Panc1 (cell line): Measurements from ENCODE around the gene HSD17B2. TPM values are rescaled to one million over a fixed set of nuclear protein-coding genes. Genes with fewer than 3 reads are reported as not detected.

Source experiments
- ATAC-seq: fragments of 200-7000 bp; cut with Tn5 transposase; 2 replicates; pipeline ENCODE4 v1.9.1; 2020; ENCODE audit warnings: mild to moderate bottlenecking, moderate library complexity
- BruUV-seq: library from RNA; stranded (reverse); fragments of 400-500 nt; replicated peaks from 2 replicates; lab custom pipeline; 2021; lab: Mats Ljungman, UMichigan
- CTCF ChIA-PET: fragments of 300-600 bp; sonication (Branson Sonifier 250); formaldehyde crosslinking; loops from one replicate; lab custom pipeline; 2022; ENCODE audit warnings: antibody characterized with exemption; lab: Charles Lee
- POLR2A ChIA-PET: fragments of 300-600 bp; sonication (Branson Sonifier 250); formaldehyde crosslinking; loops from one replicate; lab custom pipeline; 2022; ENCODE audit warnings: antibody characterized with exemption; lab: Charles Lee
- DNase-seq: peaks from one replicate; pipeline ENCODE4 v3.0.0-alpha.2; 2010; ENCODE audit warnings: low read depth, low spot score
- H3K27ac ChIP-seq: 2 replicates; pipeline ENCODE4 v1.5.1; 2011; ENCODE audit warnings: mild to moderate bottlenecking, low read length, inconsistent platforms
- H3K27me3 ChIP-seq: fragments of 200-500 bp; sonication (Bioruptor generic); 2 replicates; pipeline ENCODE4 v1.6.0; 2014; ENCODE audit warnings: low read length, inconsistent platforms; ENCODE audit not compliant: control insufficient read depth, insufficient read depth
- H3K36me3 ChIP-seq: fragments of 200-500 bp; sonication (Bioruptor generic); 2 replicates; pipeline ENCODE4 v1.5.1; 2014; ENCODE audit warnings: inconsistent platforms, mild to moderate bottlenecking, low read length, moderate library complexity; ENCODE audit not compliant: control insufficient read depth, insufficient read depth
- H3K4me1 ChIP-seq: 2 replicates; pipeline ENCODE4 v1.5.1; 2011; ENCODE audit warnings: inconsistent platforms, mild to moderate bottlenecking, low read length, moderate library complexity; ENCODE audit not compliant: control insufficient read depth, insufficient read depth
- H3K4me3 ChIP-seq, 2 experiments: 2 replicates each; pipeline ENCODE4 v1.5.1; 2011 to 2012; ENCODE audit warnings: low read depth in 2 of 2, low read length in 2 of 2, mild to moderate bottlenecking in 2 of 2, inconsistent platforms in 1 of 2, moderate library complexity in 1 of 2
- H3K9me3 ChIP-seq: fragments of 200-500 bp; sonication (Bioruptor generic); 2 replicates; pipeline ENCODE4 v1.5.1; 2014; ENCODE audit warnings: low read depth, mild to moderate bottlenecking, inconsistent platforms, low read length, moderate library complexity; ENCODE audit not compliant: control insufficient read depth, insufficient read depth
- POLR2AphosphoS5 ChIP-seq: IDR thresholded peaks from 2 replicates; pipeline ENCODE4 v1.6.1; 2012; ENCODE audit warnings: mild to moderate bottlenecking, low read depth, low read length, moderate library complexity
- REST ChIP-seq, 2 experiments: IDR thresholded peaks; 2 replicates each; pipeline ENCODE4 v1.6.1; 2011 to 2012; ENCODE audit warnings: low read depth in 2 of 2, control low read depth in 1 of 2, low read length in 1 of 2, mild to moderate bottlenecking in 1 of 2, moderate library complexity in 1 of 2; ENCODE audit not compliant: insufficient read depth in 1 of 2
- SIN3A ChIP-seq: IDR thresholded peaks from 2 replicates; pipeline ENCODE4 v1.6.1; 2012; ENCODE audit warnings: low read depth, mild to moderate bottlenecking, low read length, moderate library complexity, borderline replicate concordance; ENCODE audit not compliant: insufficient read depth
- TCF7L2 ChIP-seq: IDR thresholded peaks from 2 replicates; pipeline ENCODE4 v1.6.1; 2011; ENCODE audit warnings: mild to moderate bottlenecking, low read depth, low read length, inconsistent platforms
- in situ Hi-C: cut with HindIII; loops from 2 replicates; pipeline ENCODE4 v1.10.0; 2016; ENCODE audit warnings: low sequenced_read_pairs, low pct_unique_long_range_greater_than_20kb
- intact Hi-C: fragments of 100-400 bp; cut with micrococcal nuclease; formaldehyde crosslinking; loops from one replicate; pipeline ENCODE4 v1.10.0; 2022; ENCODE audit not compliant: unreplicated experiment
- total RNA-seq: library from RNA; stranded (reverse); gene quantifications from one replicate; pipeline ENCODE4 v1.2.1, GENCODE V29; 2021; ENCODE audit not compliant: unreplicated experiment
- TF ChIP-seq, protein P1 (sequence below): fragments of 450-650 bp; IDR thresholded peaks from 2 replicates; pipeline ENCODE4 v1.5.1; 2017; ENCODE audit warnings: mild to moderate bottlenecking

The HSD17B2 gene
- total RNA-seq, 1 experiment from 2014 or later, result 0.41 TPM

GRCh38 chr16:82105107-82105506, 70.1 kb downstream of the HSD17B2 start:
- intact Hi-C loops (no loop called here), in situ Hi-C loops (no loop called here)
- no TSS peak for BruUV-seq
- Histone ChIP-seq H3K4me1 (no peaks in the 10 kb centered on the region), H3K9me3 (no peaks in the 10 kb centered on the region), H3K4me3 (no peak overlapping the region), H3K27me3 (no peaks in the 10 kb centered on the region), H3K36me3 (no peaks in the 10 kb centered on the region), H3K27ac (no peak overlapping the region)
- TF ChIP-seq SIN3A (no peak), POLR2AphosphoS5 (no peak), REST (IDR thresholded peaks at IDR 0.05; ENCODE audit: insufficient read depth in 1 of 2, low read depth in 2 of 2, low read length in 1 of 2) (no peak), TCF7L2 (no peak)
- TF ChIP-seq, protein P1, sequence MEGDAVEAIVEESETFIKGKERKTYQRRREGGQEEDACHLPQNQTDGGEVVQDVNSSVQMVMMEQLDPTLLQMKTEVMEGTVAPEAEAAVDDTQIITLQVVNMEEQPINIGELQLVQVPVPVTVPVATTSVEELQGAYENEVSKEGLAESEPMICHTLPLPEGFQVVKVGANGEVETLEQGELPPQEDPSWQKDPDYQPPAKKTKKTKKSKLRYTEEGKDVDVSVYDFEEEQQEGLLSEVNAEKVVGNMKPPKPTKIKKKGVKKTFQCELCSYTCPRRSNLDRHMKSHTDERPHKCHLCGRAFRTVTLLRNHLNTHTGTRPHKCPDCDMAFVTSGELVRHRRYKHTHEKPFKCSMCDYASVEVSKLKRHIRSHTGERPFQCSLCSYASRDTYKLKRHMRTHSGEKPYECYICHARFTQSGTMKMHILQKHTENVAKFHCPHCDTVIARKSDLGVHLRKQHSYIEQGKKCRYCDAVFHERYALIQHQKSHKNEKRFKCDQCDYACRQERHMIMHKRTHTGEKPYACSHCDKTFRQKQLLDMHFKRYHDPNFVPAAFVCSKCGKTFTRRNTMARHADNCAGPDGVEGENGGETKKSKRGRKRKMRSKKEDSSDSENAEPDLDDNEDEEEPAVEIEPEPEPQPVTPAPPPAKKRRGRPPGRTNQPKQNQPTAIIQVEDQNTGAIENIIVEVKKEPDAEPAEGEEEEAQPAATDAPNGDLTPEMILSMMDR, result no peak
- DNase-seq, result no peak
- ChIA-PET POLR2A (no interaction called here), CTCF (no interaction called here)
- no peak for ATAC-seq

GRCh38 chr16:82108100-82108499, 73.0 kb downstream of the HSD17B2 start:
- Histone ChIP-seq H3K4me3 (no peak overlapping the region), H3K27ac (no peak overlapping the region), H3K9me3 (no peaks in the 10 kb centered on the region), H3K4me1 (no peaks in the 10 kb centered on the region), H3K27me3 (no peaks in the 10 kb centered on the region), H3K36me3 (no peaks in the 10 kb centered on the region)
- ATAC-seq (no peak), DNase-seq (no peak)
- BruUV-seq, result no TSS peak
- in situ Hi-C loops, result no loop called here
- ChIA-PET CTCF (no interaction called here), POLR2A (no interaction called here)
- TF ChIP-seq POLR2AphosphoS5 (no peak), SIN3A (no peak), TCF7L2 (no peak), REST (IDR thresholded peaks at IDR 0.05; ENCODE audit: insufficient read depth in 1 of 2, low read depth in 2 of 2, low read length in 1 of 2) (no peak)
- TF ChIP-seq, protein P1, result no peak
- intact Hi-C loops, result no loop called here
